NCI-H2107 (cell line): ENCODE results near the gene ZNF771.
"Not testable (repeated sequence)": the region's sequence is repeated elsewhere in the genome, so short reads cannot be mapped to it uniquely, and the experiment has no call there.

Experiments
- DNase-seq: peaks from one replicate; lab custom pipeline; 2025; lab: John Stamatoyannopoulos, UW

Gene ZNF771

DNA sequence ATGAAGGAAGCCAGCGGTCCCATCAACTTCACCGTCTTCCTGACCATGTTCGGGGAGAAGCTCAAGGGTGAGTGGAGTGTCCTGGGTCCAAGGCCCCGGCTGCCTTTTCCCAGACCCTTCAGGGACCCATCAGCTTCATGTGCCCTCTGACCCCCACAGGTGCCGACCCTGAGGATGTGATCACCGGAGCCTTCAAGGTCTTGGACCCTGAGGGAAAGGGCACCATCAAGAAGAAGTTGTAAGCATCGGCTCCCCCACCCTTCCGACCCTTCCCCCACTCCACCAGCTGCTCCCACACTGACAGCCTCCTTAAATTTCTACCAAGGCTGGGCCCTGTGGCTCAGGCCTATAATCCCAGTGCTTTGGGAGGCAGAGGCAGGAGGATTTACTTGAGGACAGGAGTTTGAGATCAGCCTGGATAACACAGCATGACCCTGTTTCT, 30.9 kb upstream of the ZNF771 start:
- DNase-seq: no peak

DNA sequence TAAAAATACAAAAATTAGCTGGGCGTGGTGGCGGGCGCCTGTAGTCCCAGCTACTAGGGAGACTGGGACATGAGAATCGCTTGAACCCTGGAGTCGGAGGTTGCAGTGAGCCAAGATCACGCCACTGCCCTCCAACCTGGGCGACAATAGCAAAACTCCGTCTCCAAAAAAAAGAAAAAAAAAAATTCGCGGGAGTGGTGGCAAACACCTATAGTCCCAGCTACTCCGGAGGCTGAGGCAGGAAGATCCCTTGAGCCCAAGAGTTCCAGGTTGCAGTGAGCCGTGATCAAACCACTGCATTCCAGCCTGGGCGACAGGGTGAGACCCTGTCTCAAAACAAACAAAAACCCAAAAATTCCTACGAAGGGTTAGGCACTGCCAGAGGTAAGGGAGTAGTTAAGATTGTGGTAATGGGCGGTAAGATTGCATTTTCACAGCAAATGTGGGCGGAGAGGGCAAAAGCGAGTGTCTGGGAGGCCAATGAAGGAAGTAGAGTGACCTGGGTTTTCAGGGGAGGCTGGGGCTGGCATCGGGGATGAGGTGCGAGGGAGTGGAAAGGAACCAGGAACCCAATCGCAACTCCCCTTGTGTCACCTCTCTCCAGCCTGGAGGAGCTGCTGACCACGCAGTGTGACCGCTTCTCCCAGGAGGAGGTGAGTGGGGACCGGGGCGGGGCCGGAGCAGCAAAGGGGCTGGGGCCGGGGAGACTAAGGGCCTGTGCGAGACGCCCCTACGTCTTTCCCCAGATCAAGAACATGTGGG, 30.2 kb upstream of the ZNF771 start:
- DNase-seq: no peak

- peak; percentile 45 for DNase-seq
Observed at GRCh38 chr16:30377812-30378235, 29.6 kb upstream of the ZNF771 start.

- peak; percentile 90 for DNase-seq
Observed at GRCh38 chr16:30378236-30379157, 28.9 kb upstream of the ZNF771 start.

GRCh38 chr16:30379158-30379783, 28.1 kb upstream of the ZNF771 start:
- DNase-seq: no peak

DNA sequence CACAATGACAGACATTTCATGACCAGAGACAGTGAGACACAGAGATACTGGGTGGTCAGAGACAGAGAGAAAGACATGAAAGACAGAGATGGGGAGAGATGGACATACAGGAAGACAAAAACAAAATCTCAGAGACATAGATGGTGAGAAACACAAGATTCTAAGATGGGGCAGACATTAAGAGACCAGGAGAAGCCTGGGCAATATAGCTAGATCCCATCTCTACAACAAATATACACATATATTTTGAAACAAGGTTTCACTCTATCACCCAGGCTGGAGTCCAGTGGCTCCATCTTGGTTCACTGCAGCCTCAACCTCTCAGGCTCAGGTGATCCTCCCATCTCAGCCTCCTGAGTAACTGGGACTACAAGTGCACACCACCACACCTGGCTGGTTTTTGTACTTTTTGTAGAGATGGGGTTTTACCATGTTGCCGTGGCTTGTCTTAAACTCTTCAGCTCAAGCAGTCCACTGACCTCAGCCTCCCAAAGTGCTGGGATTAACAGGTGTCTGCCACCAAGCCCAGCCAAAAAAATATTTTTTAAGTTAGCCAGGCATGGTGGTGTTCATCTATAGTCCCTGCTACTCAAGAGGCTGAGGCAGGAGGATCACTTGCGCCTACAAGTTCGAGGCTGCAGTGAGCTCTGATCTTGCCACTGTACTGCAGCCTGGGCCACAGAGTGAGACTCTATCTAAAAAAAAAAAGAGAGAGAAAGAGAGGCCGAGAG, 27.2 kb upstream of the ZNF771 start:
- no peak for DNase-seq

- no peak for DNase-seq
Observed at GRCh38 chr16:30380803-30381208, 26.6 kb upstream of the ZNF771 start.

DNA sequence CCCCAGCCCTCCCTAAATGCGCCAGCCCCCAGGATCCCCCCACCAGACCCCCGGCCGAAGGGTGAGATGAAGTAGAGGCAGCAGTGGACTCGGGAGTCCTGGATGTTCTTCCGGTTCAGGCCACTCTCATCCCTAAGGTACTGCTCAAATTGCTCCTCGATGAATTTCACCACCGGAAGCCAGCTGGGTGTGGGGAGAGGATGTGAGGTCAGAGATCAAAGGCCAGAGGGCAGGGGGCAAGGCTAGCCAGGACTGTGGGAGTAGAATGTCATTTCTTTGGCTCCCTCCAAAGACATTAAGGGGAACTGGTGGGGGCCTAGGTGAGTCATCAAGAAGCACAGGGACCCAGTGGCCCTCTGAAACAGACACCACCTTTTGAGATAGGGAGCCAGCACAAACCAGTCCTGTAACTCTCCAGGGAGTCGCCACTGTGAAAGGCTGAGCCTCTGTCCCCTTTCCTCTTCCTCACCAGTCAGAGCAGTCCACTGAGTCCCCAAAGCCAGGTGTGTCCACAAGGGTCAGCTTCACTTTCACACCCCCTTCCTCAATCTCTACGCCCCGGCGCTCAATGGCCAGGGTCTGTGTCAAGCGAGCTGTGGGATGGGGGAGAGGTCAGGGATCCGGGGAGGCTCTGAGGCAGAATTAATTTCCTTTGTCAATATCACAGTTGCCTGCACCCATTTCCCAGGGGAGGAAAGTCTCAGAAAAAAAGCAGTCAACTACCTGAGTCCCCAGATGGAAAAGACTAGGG, 25.9 kb upstream of the ZNF771 start:
- DNase-seq: no peak

DNA sequence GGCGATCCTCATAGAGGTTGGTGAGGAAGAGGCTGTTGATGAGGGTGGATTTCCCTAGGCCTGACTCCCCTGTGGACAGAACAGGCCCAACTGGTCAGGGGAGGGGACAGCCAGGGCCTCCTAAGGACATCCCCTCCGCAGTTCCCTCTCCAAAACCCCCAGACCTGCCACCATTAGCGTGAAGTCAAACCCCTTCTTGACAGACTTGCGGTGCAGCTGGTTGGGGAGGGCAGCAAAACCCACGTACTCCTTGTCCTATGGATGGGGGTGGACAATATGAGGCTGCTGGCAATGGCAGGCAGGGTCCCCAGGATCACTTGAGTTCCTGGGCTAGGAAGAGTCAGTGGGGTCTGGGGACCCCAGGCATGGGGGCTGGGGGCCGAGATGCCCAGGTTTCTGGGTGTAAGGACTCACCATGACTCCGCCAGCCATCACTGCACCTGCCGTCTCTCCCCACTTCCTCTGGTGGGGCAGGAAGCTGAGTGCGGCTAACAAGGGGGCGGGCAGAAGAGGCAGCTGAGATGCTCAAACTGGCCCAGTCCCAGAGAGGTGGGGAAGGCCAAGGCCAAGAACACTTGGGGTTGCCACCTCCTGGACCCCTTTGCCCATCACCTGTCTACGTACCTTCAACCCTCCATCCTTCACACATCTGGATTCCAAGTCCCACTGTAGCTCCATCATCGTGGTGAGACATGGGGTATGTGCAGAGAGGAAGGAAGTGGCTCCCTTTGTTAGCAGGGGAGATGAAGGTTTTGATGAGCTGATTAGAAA, 25.1 kb upstream of the ZNF771 start, which contains the start of gene SEPTIN1:
TSS of gene SEPTIN1 (minus strand) at position 451 of the 771 bp plus-strand sequence. CDS start at position 432, 19 bp downstream.
- no peak for DNase-seq

- DNase-seq: no peak
Observed at GRCh38 chr16:30383521-30383920, 23.9 kb upstream of the ZNF771 start.

GRCh38 chr16:30394592-30395154, 12.7 kb upstream of the ZNF771 start:
- DNase-seq: no peak

DNA sequence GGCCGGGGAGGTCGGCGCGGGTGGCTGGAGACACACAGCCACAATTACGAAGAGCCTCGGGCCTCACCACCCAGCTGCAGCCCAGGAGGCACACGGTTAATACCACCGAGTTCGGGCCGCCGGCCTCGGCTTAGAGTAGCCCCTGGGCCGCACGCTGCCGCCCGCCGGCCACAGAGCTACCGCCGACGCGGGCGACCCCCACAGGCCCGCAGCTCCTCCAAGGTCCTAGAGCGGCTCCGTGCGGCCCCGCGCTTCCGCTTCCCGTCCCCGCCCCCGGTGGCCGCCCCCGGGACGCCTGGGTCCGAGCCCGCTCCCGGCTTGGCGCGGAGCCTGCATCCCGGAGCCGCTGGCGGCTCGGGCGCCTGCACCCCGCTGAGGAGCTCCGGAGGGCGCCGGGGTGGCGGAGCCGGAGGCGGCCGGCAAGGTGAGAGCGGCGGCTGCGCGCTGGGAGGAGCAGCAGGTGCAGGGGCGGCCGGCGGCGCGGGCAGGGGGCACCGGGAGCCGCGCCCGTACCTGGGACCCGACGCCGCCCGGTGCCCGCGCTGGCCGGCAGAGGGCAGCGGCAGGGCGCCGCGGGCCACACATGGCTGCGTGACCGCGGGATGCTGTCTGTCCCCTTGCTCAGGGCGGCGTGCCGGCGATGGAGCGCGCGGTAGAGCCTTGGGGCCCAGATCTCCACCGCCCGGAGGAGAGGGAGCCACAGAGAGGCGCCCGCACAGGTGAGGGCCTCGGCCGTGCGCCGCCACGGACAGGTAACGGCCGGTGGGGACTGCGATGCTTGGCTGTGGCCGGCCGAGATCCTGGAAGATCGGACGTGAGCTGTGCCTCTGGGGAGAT, 12.0 kb upstream of the ZNF771 start, which contains the start of gene ZNF48:
TSS of gene ZNF48 (plus strand) at position 266 of the 837 bp plus-strand sequence. CDS start at position 641, 375 bp downstream.
- DNase-seq: peak; percentile 86

DNA sequence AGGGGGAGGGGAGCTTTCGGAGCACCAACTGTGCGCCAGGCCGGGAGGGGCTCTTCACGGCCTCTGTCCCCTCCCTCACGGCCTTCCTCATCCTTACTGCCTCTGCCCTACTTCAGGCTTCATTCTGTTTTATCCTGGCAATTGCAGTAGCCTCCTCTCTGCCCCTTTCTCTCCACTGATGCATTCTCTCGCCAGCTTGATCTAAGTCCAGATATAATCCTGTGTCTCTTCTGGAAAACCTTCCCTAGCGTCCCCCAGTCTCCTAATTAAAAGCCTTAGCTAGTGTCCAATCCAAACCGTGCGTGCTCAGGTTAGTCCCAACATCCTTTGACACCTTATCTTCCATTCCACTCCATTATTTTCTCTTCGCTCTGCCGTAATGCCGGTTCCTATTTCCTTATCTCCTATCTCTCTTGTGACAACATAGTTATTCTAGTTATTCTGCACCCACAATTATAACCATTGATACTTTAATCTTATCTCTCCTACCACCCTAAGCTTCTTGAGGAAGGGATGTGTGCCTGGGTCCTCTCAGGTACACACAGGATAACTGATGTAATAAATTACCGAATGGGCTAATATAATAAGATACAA, 11.3 kb upstream of the ZNF771 start:
- no peak for DNase-seq

GRCh38 chr16:30396627-30397026, 10.8 kb upstream of the ZNF771 start:
- DNase-seq: not testable (repeated sequence)

DNA sequence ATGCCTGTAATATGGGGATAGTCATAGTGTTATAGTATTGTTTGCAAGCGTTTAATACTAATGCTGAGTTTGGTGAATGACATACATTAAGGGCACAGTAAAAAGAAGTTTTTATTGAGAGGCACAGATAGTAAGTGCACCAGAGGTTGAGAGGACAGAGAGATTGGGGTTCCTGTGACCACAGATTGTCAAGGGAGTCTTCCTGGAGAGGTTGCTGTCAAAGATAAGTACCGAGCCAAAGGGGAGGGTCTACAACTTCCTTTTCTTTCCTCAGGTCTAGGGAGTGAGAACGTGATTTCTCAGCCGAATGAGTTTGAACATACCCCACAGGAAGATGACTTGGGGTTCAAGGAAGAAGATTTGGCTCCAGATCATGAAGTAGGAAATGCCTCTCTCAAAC, 10.3 kb upstream of the ZNF771 start:
- no peak for DNase-seq

DNA sequence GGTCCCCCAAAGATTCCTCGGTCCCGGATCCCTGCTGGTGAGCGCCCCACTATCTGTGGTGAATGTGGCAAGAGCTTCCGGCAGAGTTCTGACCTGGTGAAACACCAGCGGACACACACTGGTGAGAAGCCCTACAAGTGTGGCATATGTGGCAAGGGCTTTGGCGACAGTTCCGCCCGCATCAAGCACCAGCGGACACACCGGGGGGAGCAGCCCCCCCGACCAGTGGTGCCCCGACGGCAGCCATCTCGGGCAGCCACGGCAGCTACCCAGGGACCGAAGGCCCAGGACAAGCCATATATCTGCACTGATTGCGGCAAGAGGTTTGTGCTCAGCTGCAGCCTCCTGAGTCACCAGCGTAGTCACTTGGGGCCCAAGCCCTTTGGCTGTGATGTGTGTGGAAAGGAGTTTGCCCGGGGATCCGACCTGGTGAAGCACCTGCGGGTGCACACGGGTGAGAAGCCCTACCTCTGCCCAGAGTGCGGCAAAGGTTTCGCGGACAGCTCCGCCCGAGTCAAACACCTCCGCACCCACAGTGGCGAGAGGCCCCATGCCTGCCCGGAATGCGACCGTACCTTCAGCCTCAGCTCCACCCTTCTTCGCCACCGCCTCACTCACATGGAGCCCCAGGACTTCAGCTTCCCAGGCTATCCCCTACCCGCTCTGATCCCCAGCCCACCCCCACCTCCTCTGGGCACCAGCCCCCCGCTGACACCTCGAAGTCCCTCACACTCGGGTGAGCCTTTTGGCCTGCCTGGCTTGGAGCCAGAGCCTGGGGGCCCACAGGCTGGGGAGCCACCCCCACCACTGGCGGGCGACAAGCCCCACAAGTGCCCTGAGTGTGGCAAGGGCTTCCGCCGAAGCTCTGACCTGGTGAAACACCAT, 9.4 kb upstream of the ZNF771 start:
- no peak for DNase-seq
